ENCODE data around the gene KRT8. TPM values are rescaled to one million over a fixed set of nuclear protein-coding genes. Genes with fewer than 3 reads are reported as not detected.

The KRT8 gene
- total RNA-seq, 4 donors from 2014 or later = 18.1 to 96.0 (median 58.2) TPM

- intact Hi-C loops (cut with DNase I; ENCODE audit: low total_unique reads) = no loop called here
- DNase-seq (ENCODE audit: low spot score in 2 of 2) = peak in 1 of 2 donors; percentile 56
- no peak for TF ChIP-seq POLR2A (IDR thresholded peaks at IDR 0.05)
- no peak for TF ChIP-seq CTCF (IDR thresholded peaks at IDR 0.05)
- H3K4me3 ChIP-seq (ENCODE audit: low read depth, poor library complexity, severe bottlenecking) = no peak overlapping the region
- 68% methylated on average over 6 of the region's 6 CpGs for WGBS, 2 donors
These were observed 55.4 kb downstream of the KRT8 start for GRCh38 chr12:52849511-52849910.

- H3K4me3 ChIP-seq (ENCODE audit: low read depth, poor library complexity, severe bottlenecking) = no peak within 1 kb of the TSS
- WGBS, 2 donors = 71 to 75% methylated on average over 16 of the region's 16 CpGs
- intact Hi-C loops (cut with DNase I; ENCODE audit: low total_unique reads) = no loop called here
- DNase-seq (ENCODE audit: low spot score in 2 of 2) = no peak
- no peak for TF ChIP-seq CTCF (IDR thresholded peaks at IDR 0.05)
- no peak for TF ChIP-seq POLR2A (IDR thresholded peaks at IDR 0.05)
These were observed 56.1 kb downstream of the KRT8 start, which contains the start of gene KRT78 for GRCh38 chr12:52848661-52849255. TSS of gene KRT78 (minus strand) at chr12:52848994. CDS start at chr12:52848930, 64 bp downstream.

GRCh38 chr12:52847335-52848102, 57.4 kb downstream of the KRT8 start:
- intact Hi-C loops (cut with DNase I; ENCODE audit: low total_unique reads) = no loop called here
- no peak overlapping the region for H3K4me3 ChIP-seq (ENCODE audit: low read depth, poor library complexity, severe bottlenecking)
- no peak for DNase-seq (ENCODE audit: low spot score in 2 of 2)
- TF ChIP-seq CTCF (IDR thresholded peaks at IDR 0.05) = no peak
- no peak for TF ChIP-seq POLR2A (IDR thresholded peaks at IDR 0.05)
- 61 to 73% methylated on average over 12 of the region's 12 CpGs for WGBS, 2 donors

Other genes with a start within 250 kb of the KRT8 start
- gene KRT1, start 224.7 kb downstream of the KRT8 start, total RNA-seq = 1,000 to 10,000 TPM; 5,671 to 8,911 (median 6,268) TPM
- gene KRT77, start 201.6 kb downstream of the KRT8 start, total RNA-seq = 100 to 1,000 TPM; 122 to 659 (median 243) TPM
- gene KRT76, start 127.7 kb downstream of the KRT8 start, total RNA-seq = not detected
- not detected for gene KRT3, start 109.0 kb downstream of the KRT8 start, total RNA-seq
- gene KRT4, start 91.0 kb downstream of the KRT8 start, total RNA-seq = 1 to 10 TPM in 1 of 4 donors, under 1 TPM in 2, not detected in 1; 0.51 to 1.1 (median 0.83) TPM
- gene KRT79, start 70.8 kb downstream of the KRT8 start, total RNA-seq = 100 to 1,000 TPM in 2 of 4 donors, 10 to 100 TPM in 1, 1 to 10 TPM in 1; 8.5 to 259 (median 78.2) TPM
- gene KRT78, start 56.1 kb downstream of the KRT8 start, total RNA-seq = 100 to 1,000 TPM; 114 to 250 (median 183) TPM
- gene KRT18, start 44.0 kb upstream of the KRT8 start, total RNA-seq = 10 to 100 TPM; 23.3 to 97.2 (median 70.9) TPM
- 100 to 1,000 TPM; 499 to 623 (median 546) TPM for gene EIF4B, start 101.4 kb upstream of the KRT8 start, total RNA-seq
- gene TNS2, start 145.0 kb upstream of the KRT8 start, total RNA-seq = 10 to 100 TPM; 21.8 to 87.1 (median 65.9) TPM
- gene SPRYD3, start 174.3 kb upstream of the KRT8 start, total RNA-seq = 10 to 100 TPM; 21.0 to 39.5 (median 28.4) TPM
- 100 to 1,000 TPM in 1 of 4 donors, 10 to 100 TPM in 3; 22.0 to 508 (median 68.9) TPM for gene IGFBP6, start 192.6 kb upstream of the KRT8 start, total RNA-seq
- gene SOAT2, start 198.4 kb upstream of the KRT8 start, total RNA-seq = under 1 TPM in 2 of 4 donors, not detected in 2; 0.26 to 0.63 TPM

All from lower leg skin (tissue), 4 donors.